NT2/D1 (cell line): ENCODE results near the gene SNAI3.
"Not testable (repeated sequence)": the region's sequence is repeated elsewhere in the genome, so short reads cannot be mapped to it uniquely, and the experiment has no call there.

Experiments used
- DNase-seq: peaks from one replicate; pipeline ENCODE4 v3.0.0-alpha.2; 2011; ENCODE audit warnings: low read depth, low spot score
- H3K27me3 ChIP-seq: 2 replicates; pipeline ENCODE4 v1.6.0; 2011; ENCODE audit warnings: mild to moderate bottlenecking; ENCODE audit not compliant: insufficient read length, insufficient read depth
- H3K36me3 ChIP-seq: 2 replicates; pipeline ENCODE4 v1.6.1; 2011; ENCODE audit warnings: mild to moderate bottlenecking, low read length, mixed read lengths; ENCODE audit not compliant: insufficient read depth, insufficient read length
- H3K4me1 ChIP-seq: 2 replicates; pipeline ENCODE4 v1.5.1; 2011; ENCODE audit not compliant: insufficient read depth, insufficient read length
- H3K4me3 ChIP-seq: 2 replicates; pipeline ENCODE4 v1.5.1; 2011; ENCODE audit warnings: low read depth; ENCODE audit not compliant: insufficient read length
- H3K9ac ChIP-seq: 2 replicates; pipeline ENCODE4 v1.6.0; 2011; ENCODE audit warnings: low read depth; ENCODE audit not compliant: insufficient read length
- H3K9me3 ChIP-seq: 2 replicates; pipeline ENCODE4 v1.5.1; 2011; ENCODE audit warnings: mild to moderate bottlenecking, low read length; ENCODE audit not compliant: insufficient read depth
- SUZ12 ChIP-seq: IDR thresholded peaks from 2 replicates; pipeline ENCODE4 v1.6.1; 2011; ENCODE audit not compliant: insufficient read length, insufficient read depth; ENCODE audit errors: extremely low read depth
- YY1 ChIP-seq: IDR thresholded peaks from 2 replicates; pipeline ENCODE4 v1.6.1; 2011; ENCODE audit not compliant: insufficient read length, insufficient read depth
- ZNF274 ChIP-seq: IDR thresholded peaks from 2 replicates; pipeline ENCODE4 v1.6.1; 2011; ENCODE audit warnings: mild to moderate bottlenecking, low read depth, low read length

The SNAI3 gene

DNA sequence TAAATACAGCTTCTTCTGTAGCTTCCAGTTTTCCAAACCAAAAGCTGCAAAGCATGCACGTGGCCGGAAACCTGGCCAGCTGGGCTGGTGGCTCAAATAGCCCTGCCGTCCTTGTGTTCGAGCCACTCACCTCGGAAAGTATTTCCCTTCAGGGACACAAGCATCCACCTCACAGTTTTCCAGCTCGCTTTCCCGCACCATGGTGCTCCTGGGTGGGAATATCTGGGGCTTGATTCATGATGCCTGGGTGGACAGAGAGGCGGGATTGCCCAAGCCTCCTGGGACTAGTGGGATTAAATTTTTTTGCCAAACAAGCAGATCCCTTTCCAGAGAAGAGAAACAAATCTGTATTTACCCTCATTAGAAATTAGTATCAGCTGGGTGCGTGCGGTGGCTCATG, 16.3 kb downstream of the SNAI3 start:
- Histone ChIP-seq H3K4me1 (peaks cover 6% of the 10 kb centered on the region), H3K9ac (no peak overlapping the region), H3K9me3 (no peaks in the 10 kb centered on the region), H3K36me3 (peaks cover 37% of the 10 kb centered on the region), H3K27me3 (no peaks in the 10 kb centered on the region), H3K4me3 (no peak overlapping the region)
- TF ChIP-seq SUZ12 (no peak), ZNF274 (no peak), YY1 (no peak)
- no peak for DNase-seq

DNA sequence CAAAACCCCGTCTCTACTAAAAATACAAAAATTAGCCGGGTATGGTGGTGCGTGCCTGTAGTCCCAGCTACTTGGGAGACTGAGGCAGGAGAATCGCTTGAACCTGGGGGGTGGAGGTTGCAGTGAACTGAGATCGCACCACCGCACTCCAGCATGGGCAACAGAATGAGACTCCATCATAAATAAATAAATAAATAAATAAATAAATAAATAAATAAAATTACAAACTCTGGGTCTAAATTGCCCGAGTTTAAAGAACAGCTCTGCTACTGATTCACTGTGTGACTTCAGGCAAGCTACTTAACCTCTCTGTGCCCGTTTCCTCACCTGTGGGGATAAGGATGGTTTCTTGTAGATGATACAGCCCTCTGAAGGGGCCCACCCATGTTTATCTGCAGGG, 16.8 kb downstream of the SNAI3 start:
- DNase-seq, H3K4me3 ChIP-seq, H3K4me1 ChIP-seq, H3K9ac ChIP-seq, H3K27me3 ChIP-seq, H3K9me3 ChIP-seq: not testable (repeated sequence)
- H3K36me3 ChIP-seq, result peaks cover 34% of the 10 kb centered on the region

DNA sequence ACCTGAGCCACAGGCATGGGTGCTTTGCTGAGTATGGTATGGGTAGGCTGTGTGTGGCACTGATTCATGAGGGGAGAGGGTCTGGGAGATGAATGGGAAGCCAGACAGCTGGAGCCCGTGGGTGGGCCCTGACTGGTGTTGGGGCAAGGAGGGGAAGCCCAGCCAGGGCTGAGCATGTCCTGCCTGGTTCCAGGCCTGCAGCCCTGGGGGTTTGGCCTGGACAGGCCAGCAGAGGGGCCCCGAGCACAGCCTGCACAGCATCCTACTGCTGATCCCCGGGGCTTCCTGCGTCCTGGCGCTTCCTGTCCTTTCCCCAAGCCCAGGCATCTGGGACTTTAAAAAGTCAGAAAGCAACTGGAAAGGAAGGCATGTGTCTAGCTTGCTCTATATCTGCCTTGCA, 18.8 kb downstream of the SNAI3 start:
- Histone ChIP-seq H3K9me3 (no peaks in the 10 kb centered on the region), H3K4me3 (no peak overlapping the region), H3K9ac (no peak overlapping the region), H3K27me3 (no peaks in the 10 kb centered on the region), H3K36me3 (peaks cover 21% of the 10 kb centered on the region), H3K4me1 (peaks cover 4% of the 10 kb centered on the region)
- TF ChIP-seq SUZ12 (no peak), YY1 (no peak), ZNF274 (no peak)
- DNase-seq, result no peak

DNA sequence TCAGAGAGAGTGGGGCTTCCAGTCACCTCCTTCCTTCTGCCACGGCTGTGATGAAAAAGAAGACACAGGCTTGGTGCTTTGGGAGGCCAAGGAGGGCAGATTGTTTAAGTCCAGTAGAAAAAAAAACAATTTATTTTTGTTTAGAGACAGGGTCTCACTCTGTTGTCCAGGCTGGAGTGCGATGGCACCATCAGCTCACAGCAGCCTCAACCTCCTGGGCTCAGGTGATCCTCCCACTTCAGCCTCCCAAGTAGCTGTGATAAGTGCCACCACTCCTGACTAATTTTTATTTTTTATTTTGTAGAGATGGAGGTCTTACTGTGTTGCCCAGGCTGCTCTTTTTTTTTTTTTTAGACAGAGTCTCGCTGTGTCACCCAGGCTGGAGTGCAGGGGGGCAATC, 20.7 kb downstream of the SNAI3 start:
- peaks cover 19% of the 10 kb centered on the region for H3K36me3 ChIP-seq
- H3K9ac ChIP-seq, result no peak overlapping the region
- H3K4me1 ChIP-seq, result no peaks in the 10 kb centered on the region
- no peaks in the 10 kb centered on the region for H3K9me3 ChIP-seq
- DNase-seq, result no peak
- no peak overlapping the region for H3K4me3 ChIP-seq
- no peak for TF ChIP-seq YY1
- TF ChIP-seq SUZ12, result no peak
- no peak for TF ChIP-seq ZNF274
- H3K27me3 ChIP-seq, result no peaks in the 10 kb centered on the region

DNA sequence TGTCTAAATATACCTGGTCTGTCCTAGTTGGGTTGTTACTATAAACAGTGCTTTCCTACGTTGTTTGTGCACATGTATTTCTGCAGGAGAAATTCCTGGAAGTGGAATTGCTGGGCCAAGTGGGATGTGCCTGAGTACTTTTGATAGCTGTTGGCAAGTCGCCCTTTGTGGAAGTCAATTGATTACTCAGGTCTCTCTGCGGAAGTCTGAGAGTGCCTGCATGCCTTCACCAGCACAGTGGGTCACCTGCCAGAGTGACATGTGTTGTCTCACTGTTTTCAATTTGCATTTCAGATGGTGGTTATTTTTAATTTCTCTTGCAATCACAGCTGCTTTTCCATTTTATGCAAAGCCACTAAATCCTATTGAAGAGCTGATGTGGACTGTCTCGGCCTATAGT, 21.2 kb downstream of the SNAI3 start:
- Histone ChIP-seq H3K27me3 (no peaks in the 10 kb centered on the region), H3K4me1 (no peaks in the 10 kb centered on the region), H3K4me3 (no peak overlapping the region), H3K9me3 (no peaks in the 10 kb centered on the region), H3K9ac (peak overlapping the region; percentile 4), H3K36me3 (peaks cover 20% of the 10 kb centered on the region)
- no peak for DNase-seq
- TF ChIP-seq YY1, result no peak
- no peak for TF ChIP-seq SUZ12
- no peak for TF ChIP-seq ZNF274

DNA sequence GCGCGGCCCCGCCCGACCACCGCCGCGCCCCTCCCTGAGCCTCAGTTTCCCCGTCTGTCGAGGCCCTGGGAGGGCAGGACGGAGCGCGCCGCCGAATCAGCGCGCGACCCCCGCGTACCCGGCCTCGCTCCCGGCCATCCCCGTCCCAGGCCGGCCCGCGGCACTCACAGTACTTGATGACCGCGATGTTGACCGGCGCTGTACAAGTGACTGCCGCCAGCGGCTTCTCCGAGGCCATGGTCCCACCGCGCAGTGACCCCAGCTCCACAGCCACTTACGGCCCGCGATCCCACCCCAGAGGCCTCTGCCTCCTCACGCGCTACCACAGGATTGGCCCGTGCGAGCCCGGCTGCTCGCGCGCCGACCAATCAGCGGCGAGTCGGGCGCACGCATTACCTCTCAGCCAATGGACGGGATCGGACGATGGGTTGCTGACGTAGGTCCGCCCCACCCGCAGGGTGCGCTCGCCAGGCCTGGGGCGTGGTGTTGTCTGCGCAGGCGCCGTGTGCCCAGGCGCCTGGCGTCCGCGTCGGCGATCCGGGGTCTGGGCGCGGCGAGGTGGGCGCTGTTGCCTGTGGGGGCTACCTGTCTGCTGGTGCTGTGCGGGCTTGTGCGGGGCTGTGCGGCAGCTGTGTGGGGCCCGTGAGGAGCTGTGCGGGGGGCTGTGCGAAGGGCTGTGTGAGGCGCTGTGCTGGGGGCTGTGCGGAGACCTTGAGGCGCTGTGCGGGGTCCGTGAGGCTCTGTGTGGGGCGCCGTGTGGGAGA, 23.3 kb downstream of the SNAI3 start, which contains the start of gene MVD:
Gene MVD, minus strand, starts transcription at position 249 of the 764 bp plus-strand sequence. Its CDS starts 11 bp downstream, at position 238.
- peaks cover 4% of the 10 kb centered on the region for H3K4me1 ChIP-seq
- no peaks in the 10 kb centered on the region for H3K27me3 ChIP-seq
- H3K9ac ChIP-seq, result peak within 1 kb of the TSS; percentile 98
- DNase-seq, result peak; percentile 97
- peak within 1 kb of the TSS; percentile 99 for H3K4me3 ChIP-seq
- no peaks in the 10 kb centered on the region for H3K9me3 ChIP-seq
- TF ChIP-seq YY1 (no peak), SUZ12 (no peak), ZNF274 (no peak)
- peaks cover 26% of the 10 kb centered on the region for H3K36me3 ChIP-seq

DNA sequence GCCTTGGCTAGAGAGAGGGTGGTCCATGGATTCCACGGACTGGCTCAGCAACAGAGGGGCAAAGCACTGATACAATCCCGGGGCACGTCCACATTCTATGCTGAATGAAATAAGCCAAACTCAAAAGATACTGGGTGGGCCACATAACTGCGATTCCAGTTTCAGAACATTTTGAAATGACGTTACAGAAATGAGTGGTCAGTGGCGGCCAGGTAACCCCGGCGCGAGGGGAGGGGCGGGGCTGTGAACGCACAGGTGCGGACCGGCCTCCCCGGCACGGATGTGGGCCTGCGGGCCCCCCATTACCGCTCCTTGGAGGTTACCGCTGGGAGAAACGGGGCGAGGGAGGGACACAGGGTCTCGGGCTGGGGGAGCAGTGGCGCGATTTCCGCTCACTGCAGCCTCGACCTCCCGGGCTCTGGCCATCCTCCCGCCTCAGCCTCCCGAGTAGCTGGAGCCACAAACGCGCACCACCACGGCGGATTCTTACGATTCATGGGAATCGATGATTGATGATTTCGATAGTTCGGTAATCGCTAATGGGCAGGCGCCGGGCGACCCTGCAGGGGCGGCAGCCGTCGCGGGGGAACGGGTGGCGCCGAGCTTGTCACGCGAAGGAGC, 24.0 kb downstream of the SNAI3 start:
- TF ChIP-seq ZNF274, result no peak
- no peak for TF ChIP-seq YY1
- TF ChIP-seq SUZ12, result no peak
- peaks cover 4% of the 10 kb centered on the region for H3K4me1 ChIP-seq
- no peak for DNase-seq
- no peaks in the 10 kb centered on the region for H3K27me3 ChIP-seq
- H3K9ac ChIP-seq, result peak overlapping the region; percentile 93
- H3K36me3 ChIP-seq, result peaks cover 30% of the 10 kb centered on the region
- peak overlapping the region; percentile 99 for H3K4me3 ChIP-seq
- H3K9me3 ChIP-seq, result no peaks in the 10 kb centered on the region
